ENCODE results near the gene RAB4A.
"Not testable (repeated sequence)": the region's sequence is repeated elsewhere in the genome, so short reads cannot be mapped to it uniquely, and the experiment has no call there.

Gene RAB4A

GRCh38 chr1:229300099-229300757 is 29.3 kb downstream of the RAB4A start:
- DNase-seq = no peak

GRCh38 chr1:229302740-229303139 is 31.8 kb downstream of the RAB4A start:
- no peak for DNase-seq

GRCh38 chr1:229303855-229304254 is 32.9 kb downstream of the RAB4A start:
- no peak for DNase-seq

GRCh38 chr1:229305392-229305791 is 34.5 kb downstream of the RAB4A start:
- no peak for DNase-seq

GRCh38 chr1:229309074-229309473 is 38.2 kb downstream of the RAB4A start:
- DNase-seq = no peak

- no peak for DNase-seq
These were observed 38.8 kb downstream of the RAB4A start for GRCh38 chr1:229309684-229310083.

GRCh38 chr1:229310833-229311232 is 39.9 kb downstream of the RAB4A start:
- DNase-seq = no peak

- no peak for DNase-seq
These were observed 45.3 kb downstream of the RAB4A start for GRCh38 chr1:229316166-229316565.

- DNase-seq = no peak
These were observed 47.1 kb downstream of the RAB4A start for GRCh38 chr1:229318056-229318455.

- DNase-seq = no peak
These were observed 48.6 kb downstream of the RAB4A start for GRCh38 chr1:229319487-229319886.

GRCh38 chr1:229323201-229323600 is 52.3 kb downstream of the RAB4A start:
- no peak for DNase-seq

GRCh38 chr1:229323885-229324553 is 53.1 kb downstream of the RAB4A start:
- no peak for DNase-seq

- DNase-seq = no peak
These were observed 54.5 kb downstream of the RAB4A start for GRCh38 chr1:229325401-229325800.

GRCh38 chr1:229325853-229326487 is 55.1 kb downstream of the RAB4A start:
- no peak for DNase-seq

GRCh38 chr1:229326601-229327000 is 55.7 kb downstream of the RAB4A start:
- no peak for DNase-seq

GRCh38 chr1:229327765-229328164 is 56.9 kb downstream of the RAB4A start:
- DNase-seq = not testable (repeated sequence)

GRCh38 chr1:229328598-229329362 is 57.9 kb downstream of the RAB4A start:
- DNase-seq = no peak

- no peak for DNase-seq
These were observed 63.4 kb downstream of the RAB4A start for GRCh38 chr1:229334269-229334668.

- no peak for DNase-seq
These were observed 63.8 kb downstream of the RAB4A start for GRCh38 chr1:229334716-229335115.

GRCh38 chr1:229336345-229336744 is 65.4 kb downstream of the RAB4A start:
- no peak for DNase-seq

- DNase-seq = no peak
These were observed 68.2 kb downstream of the RAB4A start for GRCh38 chr1:229339086-229339485.

GRCh38 chr1:229339520-229339919 is 68.6 kb downstream of the RAB4A start:
- no peak for DNase-seq

- DNase-seq = no peak
These were observed 69.6 kb downstream of the RAB4A start for GRCh38 chr1:229340496-229340895.
